HepG2 (cell line): Measurements from ENCODE around the gene TANGO2. TPM values are rescaled to one million over a fixed set of nuclear protein-coding genes. Genes with fewer than 3 reads are reported as not detected.
A peak's percentile ranks its signal among the peaks of the same experiment; 100 is the strongest.

Experiments
- ATF4 ChIP-seq, 2 experiments: fragments of 450-650 bp in 1 of 2; sonication (generic) in 1 of 2; formaldehyde crosslinking; IDR thresholded peaks; 2 replicates each; pipeline versions ENCODE4 v1.5.0 to v1.8.0; 2020 to 2022; ENCODE audit warnings: mild to moderate bottlenecking in 1 of 2, missing genetic modification reagents in 1 of 2
- ATF6 ChIP-seq: sonication (generic); formaldehyde crosslinking; conservative IDR thresholded peaks from 2 replicates; pipeline ENCODE4 v1.4.0; 2020; ENCODE audit warnings: missing genetic modification reagents
- HBP1 ChIP-seq: IDR thresholded peaks from 2 replicates; pipeline ENCODE4 v1.6.1; 2016; ENCODE audit warnings: low read depth, control low read depth
- NRL ChIP-seq: sonication (generic); formaldehyde crosslinking; IDR thresholded peaks from 2 replicates; pipeline ENCODE4 v1.5.0; 2020; ENCODE audit warnings: missing genetic modification reagents, mild to moderate bottlenecking, moderate library complexity, borderline replicate concordance
- PHF20 ChIP-seq: sonication (generic); formaldehyde crosslinking; IDR thresholded peaks from 2 replicates; pipeline ENCODE4 v1.5.0; 2020; ENCODE audit warnings: mild to moderate bottlenecking, missing genetic modification reagents
- RBM22 ChIP-seq: fragments of 200-400 bp; formaldehyde crosslinking; optimal IDR thresholded peaks from 2 replicates; pipeline ENCODE3; 2017; ENCODE audit warnings: mild to moderate bottlenecking, low read length, moderate library complexity
- TOPORS ChIP-seq: sonication (generic); formaldehyde crosslinking; IDR thresholded peaks from 2 replicates; pipeline ENCODE4 v1.8.0; 2023; ENCODE audit warnings: mild to moderate bottlenecking, missing genetic modification reagents
- ZBTB26 ChIP-seq: IDR thresholded peaks from 2 replicates; pipeline ENCODE4 v1.6.1; 2016; ENCODE audit warnings: missing compliant biosample characterization, missing genetic modification reagents, borderline replicate concordance
- ZBTB3 ChIP-seq: sonication (generic); formaldehyde crosslinking; IDR thresholded peaks from 2 replicates; pipeline ENCODE4 v1.4.0; 2020; ENCODE audit warnings: low read depth, mild to moderate bottlenecking, moderate library complexity, missing genetic modification reagents, borderline replicate concordance
- ZC3H4 ChIP-seq: sonication (generic); formaldehyde crosslinking; IDR thresholded peaks from 2 replicates; pipeline ENCODE4 v1.4.0; 2020; ENCODE audit warnings: missing genetic modification reagents, borderline replicate concordance
- ZNF138 ChIP-seq: sonication (generic); formaldehyde crosslinking; IDR thresholded peaks from 2 replicates; pipeline ENCODE4 v1.5.0; 2020; ENCODE audit warnings: mild to moderate bottlenecking, low read depth, missing genetic modification reagents
- ZNF569 ChIP-seq: sonication (generic); formaldehyde crosslinking; IDR thresholded peaks from 2 replicates; pipeline ENCODE4 v1.5.0; 2020; ENCODE audit warnings: mild to moderate bottlenecking, missing genetic modification reagents, moderate library complexity, borderline replicate concordance
- ZNF580 ChIP-seq: IDR thresholded peaks from 2 replicates; pipeline ENCODE4 v1.6.1; 2016; ENCODE audit warnings: low read depth, borderline replicate concordance
- ZNF678 ChIP-seq: sonication (generic); formaldehyde crosslinking; IDR thresholded peaks from 2 replicates; pipeline ENCODE4 v1.4.0; 2020; ENCODE audit warnings: mild to moderate bottlenecking, missing genetic modification reagents
- ZNF691 ChIP-seq: sonication (generic); formaldehyde crosslinking; IDR thresholded peaks from 2 replicates; pipeline ENCODE4 v1.4.0; 2020; ENCODE audit warnings: missing genetic modification reagents, low read depth, mild to moderate bottlenecking, borderline replicate concordance
- ZNF766 ChIP-seq: sonication (generic); formaldehyde crosslinking; IDR thresholded peaks from 2 replicates; pipeline ENCODE4 v1.5.0; 2020; ENCODE audit warnings: missing genetic modification reagents, borderline replicate concordance
- ZNF781 ChIP-seq: sonication (generic); formaldehyde crosslinking; IDR thresholded peaks from 2 replicates; pipeline ENCODE4 v1.5.1; 2020; ENCODE audit warnings: borderline replicate concordance, mild to moderate bottlenecking, missing genetic modification reagents; ENCODE audit errors: not compliant biosample characterization
- polyA plus RNA-seq, 8 experiments: library from polyadenylated mRNA; depleted of rRNA in 3 of 8; stranded (reverse) in 7 of 8; unstranded in 1 of 8; fragments of >200 nt; fragmentation: Illumina TruSeq in 4 of 8; extraction: Trizol in 4 of 8; gene quantifications; 2 replicates each; pipeline versions ENCODE4 v1.2.1 to v1.2.3, GENCODE V29; 2011 to 2016; ENCODE audit warnings: low read depth in 4 of 8, missing spikeins in 1 of 8, mixed read lengths in 1 of 8; ENCODE audit not compliant: insufficient read depth in 1 of 8
- total RNA-seq, 5 experiments: library from RNA; depleted of rRNA; stranded (reverse); fragments of >200 nt; fragmentation: Illumina TruSeq; extraction: Trizol; gene quantifications; 2 replicates each; pipeline ENCODE4 v1.2.3, GENCODE V29; 2016; ENCODE audit warnings: low read depth in 1 of 5
- TF ChIP-seq, protein P1 (sequence below): sonication (generic); formaldehyde crosslinking; IDR thresholded peaks from 2 replicates; pipeline ENCODE4 v1.4.0; 2020; ENCODE audit warnings: mild to moderate bottlenecking, missing genetic modification reagents
- TF ChIP-seq, protein P2 (sequence below): sonication (generic); formaldehyde crosslinking; IDR thresholded peaks from 2 replicates; pipeline ENCODE4 v1.4.0; 2020; ENCODE audit warnings: missing genetic modification reagents

The TANGO2 gene
- total and polyA plus RNA-seq, 2 of the 13 experiments (the other 11 are each of a cell fraction or from before 2014, with no cell fraction given), result 12.9 to 14.8 TPM

DNA sequence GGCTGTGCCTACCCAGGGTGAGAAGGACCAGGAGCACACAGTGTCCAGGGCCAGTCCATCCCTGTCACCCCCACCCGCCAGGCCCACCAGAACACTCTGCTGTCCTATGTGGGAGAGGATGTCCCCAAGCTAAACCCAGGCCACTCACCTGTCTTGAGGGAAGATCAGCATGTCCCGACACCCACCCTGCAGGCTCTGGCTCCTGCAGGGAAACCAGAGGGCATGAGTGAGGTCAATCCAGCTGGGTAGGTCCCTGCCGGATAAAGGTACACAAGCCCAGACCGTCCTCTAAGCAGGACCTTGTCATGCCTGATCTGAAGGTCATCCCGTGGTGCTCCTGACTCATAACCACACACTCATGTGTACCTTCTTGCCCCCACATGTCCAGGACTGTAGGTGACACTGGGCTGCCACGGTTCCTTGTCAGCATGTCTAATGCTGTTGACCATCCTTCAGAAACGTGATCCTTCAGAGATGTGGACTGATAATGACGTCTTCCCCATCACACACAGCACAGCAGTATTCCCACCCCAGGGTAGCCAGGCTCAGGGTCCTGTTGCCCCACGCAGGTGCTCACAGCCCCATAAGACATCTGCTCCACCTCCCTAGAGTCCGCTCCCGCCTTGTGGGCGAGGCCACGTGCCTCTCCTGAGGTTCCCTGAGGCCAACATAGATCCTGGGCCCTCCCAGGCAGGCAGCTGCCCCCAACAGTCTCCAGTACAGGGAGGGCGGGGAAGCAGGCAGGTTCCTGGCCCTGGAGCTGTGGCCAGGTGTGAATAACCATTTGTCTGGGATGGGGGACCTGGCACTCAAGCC is 10.4 kb upstream of the TANGO2 start (continued):
- TF ChIP-seq HBP1 (CRISPR knock-in tag) (no peak), ATF6 (no peak), RBM22 (no peak), NRL (CRISPR knock-in tag) (no peak; the same call in 1 of the 2 replicates), TOPORS (CRISPR knock-in tag) (no peak), ZNF766 (CRISPR knock-in tag) (no peak), ZBTB3 (CRISPR knock-in tag) (no peak), ZC3H4 (no peak), ZNF138 (CRISPR knock-in tag) (no peak), ZBTB26 (CRISPR knock-in tag) (no peak), ZNF781 (CRISPR knock-in tag) (no peak), ZNF691 (CRISPR knock-in tag) (peak; percentile 69; the same call in 1 of the 2 replicates), PHF20 (CRISPR knock-in tag) (no peak), ZNF580 (CRISPR knock-in tag) (peak; percentile 54; the same call in 1 of the 2 replicates), ZNF678 (CRISPR knock-in tag) (no peak), ATF4 (CRISPR knock-in tag; IDR thresholded peaks at IDR 0.05) (no peak), ZNF569 (no peak)
- TF ChIP-seq, protein P1, sequence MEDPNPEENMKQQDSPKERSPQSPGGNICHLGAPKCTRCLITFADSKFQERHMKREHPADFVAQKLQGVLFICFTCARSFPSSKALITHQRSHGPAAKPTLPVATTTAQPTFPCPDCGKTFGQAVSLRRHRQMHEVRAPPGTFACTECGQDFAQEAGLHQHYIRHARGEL (CRISPR knock-in tag), result no peak
- TF ChIP-seq, protein P2, sequence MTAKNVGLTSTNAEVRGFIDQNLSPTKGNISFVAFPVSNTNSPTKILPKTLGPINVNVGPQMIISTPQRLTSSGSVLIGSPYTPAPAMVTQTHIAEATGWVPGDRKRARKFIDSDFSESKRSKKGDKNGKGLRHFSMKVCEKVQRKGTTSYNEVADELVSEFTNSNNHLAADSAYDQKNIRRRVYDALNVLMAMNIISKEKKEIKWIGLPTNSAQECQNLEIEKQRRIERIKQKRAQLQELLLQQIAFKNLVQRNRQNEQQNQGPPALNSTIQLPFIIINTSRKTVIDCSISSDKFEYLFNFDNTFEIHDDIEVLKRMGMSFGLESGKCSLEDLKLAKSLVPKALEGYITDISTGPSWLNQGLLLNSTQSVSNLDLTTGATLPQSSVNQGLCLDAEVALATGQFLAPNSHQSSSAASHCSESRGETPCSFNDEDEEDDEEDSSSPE, result no peak
